GM19099 (cell line): Measurements from ENCODE around the gene DNAH6.

Source experiments
- POLR2A ChIP-seq: IDR thresholded peaks from 3 replicates; pipeline ENCODE4 v1.6.1; 2011; ENCODE audit warnings: low read depth; ENCODE audit not compliant: insufficient read length; ENCODE audit errors: extremely low read depth

Gene DNAH6

GRCh38 chr2:84782717-84783442 is 266.6 kb downstream of the DNAH6 start:
- TF ChIP-seq POLR2A, result no peak

GRCh38 chr2:84785950-84786349 is 269.7 kb downstream of the DNAH6 start:
- TF ChIP-seq POLR2A, result no peak

- TF ChIP-seq POLR2A, result no peak
Observed at GRCh38 chr2:84786601-84787000, 270.3 kb downstream of the DNAH6 start.

- no peak for TF ChIP-seq POLR2A
Observed at GRCh38 chr2:84788027-84788426, 271.7 kb downstream of the DNAH6 start.

- no peak for TF ChIP-seq POLR2A
Observed at GRCh38 chr2:84788498-84788897, 272.2 kb downstream of the DNAH6 start.

GRCh38 chr2:84792856-84793522 is 276.7 kb downstream of the DNAH6 start:
- no peak for TF ChIP-seq POLR2A

GRCh38 chr2:84793641-84794040 is 277.3 kb downstream of the DNAH6 start:
- no peak for TF ChIP-seq POLR2A

GRCh38 chr2:84796798-84797197 is 280.5 kb downstream of the DNAH6 start:
- TF ChIP-seq POLR2A, result no peak

- no peak for TF ChIP-seq POLR2A
Observed at GRCh38 chr2:84797271-84797670, 281.0 kb downstream of the DNAH6 start.

- TF ChIP-seq POLR2A, result no peak
Observed at GRCh38 chr2:84799772-84800171, 283.5 kb downstream of the DNAH6 start.

GRCh38 chr2:84800194-84800805 is 284.0 kb downstream of the DNAH6 start:
- no peak for TF ChIP-seq POLR2A

- TF ChIP-seq POLR2A, result no peak
Observed at GRCh38 chr2:84801811-84802210, 285.5 kb downstream of the DNAH6 start.

- no peak for TF ChIP-seq POLR2A
Observed at GRCh38 chr2:84805250-84805958, 289.1 kb downstream of the DNAH6 start.

- no peak for TF ChIP-seq POLR2A
Observed at GRCh38 chr2:84807063-84807485, 290.8 kb downstream of the DNAH6 start.

- TF ChIP-seq POLR2A, result no peak
Observed at GRCh38 chr2:84808279-84808678, 292.0 kb downstream of the DNAH6 start.
